Mucosa of stomach (tissue), 1 donor: Measurements from ENCODE around the gene CALCOCO1.

ENCODE experiments used
- H3K27me3 ChIP-seq: one replicate; pipeline ENCODE4 v1.7.0; 2013; ENCODE audit warnings: mild to moderate bottlenecking, low read length; ENCODE audit not compliant: control insufficient read depth, insufficient read depth
- H3K36me3 ChIP-seq: one replicate; pipeline ENCODE4 v1.7.0; 2013; ENCODE audit warnings: low read length; ENCODE audit not compliant: control insufficient read depth, insufficient read depth
- H3K4me1 ChIP-seq: one replicate; pipeline ENCODE4 v1.7.0; 2013; ENCODE audit warnings: mild to moderate bottlenecking, low read length; ENCODE audit not compliant: control insufficient read depth, insufficient read depth
- H3K4me3 ChIP-seq: one replicate; pipeline ENCODE4 v1.7.0; 2013; ENCODE audit warnings: low read length
- H3K9ac ChIP-seq: one replicate; pipeline ENCODE4 v1.7.0; 2013; ENCODE audit warnings: mild to moderate bottlenecking, low read length, moderate library complexity
- H3K9me3 ChIP-seq: one replicate; pipeline ENCODE4 v1.7.0; 2013; ENCODE audit warnings: mild to moderate bottlenecking, low read length, moderate library complexity; ENCODE audit not compliant: control insufficient read depth
- donor health status: Pancreatic carcinoma.

CALCOCO1 gene

GRCh38 chr12:53749986-53750811, 22.9 kb upstream of the CALCOCO1 start:
- Histone ChIP-seq H3K4me3 (no peak overlapping the region), H3K36me3 (no peaks in the 10 kb centered on the region), H3K27me3 (peaks cover 95% of the 10 kb centered on the region), H3K4me1 (no peaks in the 10 kb centered on the region), H3K9ac (no peak overlapping the region), H3K9me3 (no peaks in the 10 kb centered on the region)

DNA sequence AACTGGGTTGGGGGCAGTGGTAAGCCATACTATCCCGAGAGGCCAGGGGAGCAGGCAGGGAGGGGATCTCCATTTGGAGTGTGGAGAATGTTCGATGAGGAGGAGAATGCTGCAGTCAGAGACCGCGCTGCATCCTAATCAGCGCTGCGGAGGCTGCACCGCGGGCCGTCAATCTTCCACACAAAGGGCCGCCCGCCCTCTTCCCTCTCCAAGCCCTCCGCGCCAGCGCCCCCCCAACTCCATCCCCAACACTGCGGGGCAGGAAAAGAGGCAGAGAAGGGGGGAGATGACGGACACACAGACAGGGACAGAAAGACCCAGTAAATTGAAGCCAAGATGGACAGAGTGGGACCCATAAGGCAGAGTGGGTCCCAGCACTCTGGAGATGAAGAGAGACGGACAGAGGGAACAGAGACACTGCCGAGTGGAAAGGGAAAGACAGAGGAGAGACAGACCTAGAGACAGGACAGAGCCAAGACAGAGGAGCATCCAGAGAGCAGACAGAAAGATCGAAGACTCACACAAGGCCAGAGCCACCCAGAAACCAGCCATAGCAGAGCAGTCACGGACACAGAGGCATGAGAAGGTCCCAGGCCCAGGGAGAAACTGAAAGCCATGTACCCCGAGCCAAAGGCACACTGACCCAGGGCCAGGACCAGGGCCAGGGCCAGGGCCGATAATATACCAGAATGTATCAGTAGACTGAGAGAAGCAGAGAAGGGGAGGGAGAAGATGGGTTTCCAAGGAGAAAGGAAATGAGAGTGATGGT, 21.0 kb upstream of the CALCOCO1 start:
- Histone ChIP-seq H3K36me3 (no peaks in the 10 kb centered on the region), H3K27me3 (peaks cover 95% of the 10 kb centered on the region), H3K9me3 (no peaks in the 10 kb centered on the region), H3K4me1 (peaks cover 3% of the 10 kb centered on the region), H3K4me3 (no peak overlapping the region), H3K9ac (no peak overlapping the region)

GRCh38 chr12:53747095-53747494, 19.8 kb upstream of the CALCOCO1 start:
- Histone ChIP-seq H3K9me3 (no peaks in the 10 kb centered on the region), H3K9ac (no peak overlapping the region), H3K36me3 (no peaks in the 10 kb centered on the region), H3K27me3 (peaks cover 95% of the 10 kb centered on the region), H3K4me1 (peaks cover 4% of the 10 kb centered on the region), H3K4me3 (no peak overlapping the region)

- H3K9ac ChIP-seq, result no peak overlapping the region
- no peak overlapping the region for H3K4me3 ChIP-seq
- peaks cover 4% of the 10 kb centered on the region for H3K4me1 ChIP-seq
- H3K27me3 ChIP-seq, result peaks cover 93% of the 10 kb centered on the region
- H3K9me3 ChIP-seq, result no peaks in the 10 kb centered on the region
- H3K36me3 ChIP-seq, result no peaks in the 10 kb centered on the region
Observed at GRCh38 chr12:53746592-53747092, 19.4 kb upstream of the CALCOCO1 start.

DNA sequence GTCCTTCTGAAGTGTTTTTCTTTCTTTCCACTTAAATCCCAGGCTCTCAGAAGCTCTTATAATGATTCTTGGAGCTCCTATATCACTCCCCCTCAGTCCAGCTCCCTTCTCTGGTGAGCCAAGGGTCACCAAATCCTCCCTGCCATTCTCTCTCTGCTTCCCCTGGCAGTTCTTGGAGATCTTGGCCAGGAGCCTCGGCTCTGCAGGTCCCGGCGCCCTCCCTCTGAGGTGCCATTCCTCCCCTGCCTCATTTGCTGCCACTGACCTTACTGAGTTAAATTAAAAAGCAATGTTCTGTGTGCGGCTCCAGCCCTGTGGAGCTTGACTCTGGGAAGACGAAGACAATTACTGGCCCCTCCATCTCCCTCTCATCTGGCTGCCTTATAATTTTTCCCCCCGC, 17.5 kb upstream of the CALCOCO1 start:
- no peak overlapping the region for H3K4me3 ChIP-seq
- no peaks in the 10 kb centered on the region for H3K9me3 ChIP-seq
- peaks cover 86% of the 10 kb centered on the region for H3K27me3 ChIP-seq
- H3K4me1 ChIP-seq, result peaks cover 4% of the 10 kb centered on the region
- no peak overlapping the region for H3K9ac ChIP-seq
- no peaks in the 10 kb centered on the region for H3K36me3 ChIP-seq

DNA sequence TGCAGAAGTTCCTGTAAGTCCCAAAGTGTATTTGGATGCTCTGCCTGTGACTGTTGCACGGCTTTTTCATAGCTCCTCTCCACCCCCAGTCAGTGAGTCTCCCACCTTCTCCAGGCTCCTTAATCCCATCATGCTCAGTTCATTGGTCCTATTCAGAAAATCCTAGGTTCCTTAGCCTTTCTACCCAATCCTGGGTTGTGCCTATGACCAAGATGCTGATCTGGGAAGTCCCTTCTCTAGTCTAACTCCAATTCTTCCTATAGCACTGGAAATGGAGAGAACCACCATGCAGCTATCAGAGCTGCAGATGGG, 16.8 kb upstream of the CALCOCO1 start:
- no peak overlapping the region for H3K4me3 ChIP-seq
- no peaks in the 10 kb centered on the region for H3K9me3 ChIP-seq
- no peaks in the 10 kb centered on the region for H3K36me3 ChIP-seq
- no peak overlapping the region for H3K9ac ChIP-seq
- peaks cover 86% of the 10 kb centered on the region for H3K27me3 ChIP-seq
- peaks cover 9% of the 10 kb centered on the region for H3K4me1 ChIP-seq

DNA sequence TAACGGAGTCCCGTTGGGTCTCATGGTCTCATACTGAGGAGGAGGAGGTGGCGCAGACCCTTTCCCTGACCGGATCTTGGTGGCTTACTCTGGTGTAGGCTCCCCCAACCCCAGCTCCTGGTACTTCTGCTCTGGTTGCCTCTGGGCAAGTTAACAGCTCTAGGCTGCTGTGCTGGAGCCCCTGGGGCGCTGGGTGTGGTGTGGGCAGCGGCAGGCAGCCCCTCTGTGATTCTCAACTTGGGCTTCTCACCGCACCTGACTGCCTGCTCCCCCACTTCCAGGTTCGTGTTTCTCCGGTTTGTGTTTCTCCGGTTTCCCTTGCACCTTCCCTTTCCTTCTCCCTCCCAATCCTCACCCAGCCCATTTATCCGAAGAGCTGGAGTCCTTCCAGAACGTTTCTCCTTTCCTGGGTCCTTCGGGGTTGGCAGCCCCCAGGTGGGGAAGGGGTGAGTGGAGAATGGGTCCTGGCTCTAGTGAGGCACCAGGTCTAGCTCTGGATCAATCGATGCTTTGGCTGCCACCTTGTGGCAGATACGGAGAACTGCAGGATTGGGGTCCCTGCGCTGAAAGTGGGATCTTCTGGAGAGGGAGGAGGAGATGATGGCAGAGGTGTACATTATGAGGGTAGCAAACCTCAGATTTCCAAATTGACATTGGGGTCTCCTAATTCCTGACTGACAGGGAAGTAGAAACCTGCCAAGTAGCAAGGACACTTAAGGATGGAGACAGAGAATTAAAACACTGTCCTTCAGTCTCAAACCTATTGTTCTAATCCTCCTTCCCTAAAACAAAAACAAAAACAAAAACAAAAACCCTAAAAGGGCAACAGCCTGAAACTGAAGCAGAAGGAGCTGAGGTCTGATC, 16.2 kb upstream of the CALCOCO1 start:
- Histone ChIP-seq H3K9ac (no peak overlapping the region), H3K27me3 (peaks cover 86% of the 10 kb centered on the region), H3K4me1 (peaks cover 15% of the 10 kb centered on the region), H3K9me3 (no peaks in the 10 kb centered on the region), H3K4me3 (peak overlapping the region; percentile 29), H3K36me3 (no peaks in the 10 kb centered on the region)

DNA sequence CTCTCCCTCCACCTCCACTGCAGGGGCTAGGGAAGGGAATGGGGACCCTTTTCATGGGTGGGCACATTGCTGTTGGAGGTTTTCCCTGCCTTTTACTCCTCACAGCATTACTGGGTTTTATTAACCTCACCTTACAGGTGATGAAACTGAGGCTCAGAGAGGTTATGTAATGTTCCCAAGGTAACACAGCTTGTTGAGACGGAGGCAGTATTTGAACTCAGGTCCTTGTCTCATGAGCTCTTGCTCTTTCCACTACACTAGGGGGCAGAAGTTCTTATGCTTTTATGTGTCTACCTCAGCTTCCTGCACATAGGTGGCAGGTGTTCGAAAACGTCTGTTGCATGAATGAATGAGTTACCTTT, 12.9 kb upstream of the CALCOCO1 start:
- Histone ChIP-seq H3K36me3 (no peaks in the 10 kb centered on the region), H3K4me1 (peaks cover 17% of the 10 kb centered on the region), H3K9me3 (no peaks in the 10 kb centered on the region), H3K9ac (no peak overlapping the region), H3K4me3 (no peak overlapping the region), H3K27me3 (peaks cover 85% of the 10 kb centered on the region)

GRCh38 chr12:53739214-53740129, 12.2 kb upstream of the CALCOCO1 start:
- Histone ChIP-seq H3K4me1 (peaks cover 17% of the 10 kb centered on the region), H3K4me3 (no peak overlapping the region), H3K36me3 (no peaks in the 10 kb centered on the region), H3K9me3 (no peaks in the 10 kb centered on the region), H3K9ac (no peak overlapping the region), H3K27me3 (peaks cover 79% of the 10 kb centered on the region)

- no peak overlapping the region for H3K4me3 ChIP-seq
- H3K9me3 ChIP-seq, result no peaks in the 10 kb centered on the region
- peaks cover 70% of the 10 kb centered on the region for H3K27me3 ChIP-seq
- H3K4me1 ChIP-seq, result peaks cover 17% of the 10 kb centered on the region
- H3K9ac ChIP-seq, result no peak overlapping the region
- no peaks in the 10 kb centered on the region for H3K36me3 ChIP-seq
Observed at GRCh38 chr12:53738406-53739213, 11.4 kb upstream of the CALCOCO1 start.
